Type B pancreatic cell (in vitro differentiated cells): Measurements from ENCODE around the gene R3HDML. TPM values are rescaled to one million over a fixed set of nuclear protein-coding genes. Genes with fewer than 3 reads are reported as not detected.
"Not testable (repeated sequence)": the region's sequence is repeated elsewhere in the genome, so short reads cannot be mapped to it uniquely, and the experiment has no call there.

ENCODE experiments used
- DNase-seq: peaks from one replicate; pipeline ENCODE4 v3.0.0; 2021; ENCODE audit warnings: mixed read lengths; ENCODE audit not compliant: unreplicated experiment; ENCODE audit errors: extremely low spot score
- H3K27ac Mint-ChIP-seq: 2 replicates; pipeline ENCODE4 v1.8.0; 2021; ENCODE audit warnings: mild to moderate bottlenecking, mixed read lengths
- H3K27me3 Mint-ChIP-seq: 2 replicates; pipeline ENCODE4 v1.8.0; 2021; ENCODE audit warnings: mixed read lengths
- H3K36me3 Mint-ChIP-seq: 2 replicates; pipeline ENCODE4 v1.8.0; 2021; ENCODE audit warnings: mixed read lengths
- H3K4me1 Mint-ChIP-seq: one replicate; pipeline ENCODE4 v1.8.0; 2021; ENCODE audit warnings: mixed read lengths; ENCODE audit not compliant: unreplicated experiment
- H3K4me3 Mint-ChIP-seq: 2 replicates; pipeline ENCODE4 v1.8.0; 2021; ENCODE audit warnings: mild to moderate bottlenecking, mixed read lengths
- H3K9me3 Mint-ChIP-seq: 2 replicates; pipeline ENCODE4 v1.8.0; 2021; ENCODE audit warnings: mixed read lengths
- total RNA-seq: library from RNA; stranded (reverse); gene quantifications from 2 replicates; pipeline ENCODE4 v1.2.1, GENCODE V29; 2021; ENCODE audit warnings: low replicate concordance
- TF ChIP-seq, protein P1 (sequence below): fragments of 200-600 bp; sonication (generic); conservative IDR thresholded peaks from 2 replicates; pipeline ENCODE4 v1.5.0; 2021; ENCODE audit warnings: antibody characterized with exemption, mild to moderate bottlenecking

R3HDML gene
- total RNA-seq, 1 donor from 2014 or later, result not detected

GRCh38 chr20:44324343-44324742, 12.5 kb upstream of the R3HDML start:
- TF ChIP-seq, protein P1, sequence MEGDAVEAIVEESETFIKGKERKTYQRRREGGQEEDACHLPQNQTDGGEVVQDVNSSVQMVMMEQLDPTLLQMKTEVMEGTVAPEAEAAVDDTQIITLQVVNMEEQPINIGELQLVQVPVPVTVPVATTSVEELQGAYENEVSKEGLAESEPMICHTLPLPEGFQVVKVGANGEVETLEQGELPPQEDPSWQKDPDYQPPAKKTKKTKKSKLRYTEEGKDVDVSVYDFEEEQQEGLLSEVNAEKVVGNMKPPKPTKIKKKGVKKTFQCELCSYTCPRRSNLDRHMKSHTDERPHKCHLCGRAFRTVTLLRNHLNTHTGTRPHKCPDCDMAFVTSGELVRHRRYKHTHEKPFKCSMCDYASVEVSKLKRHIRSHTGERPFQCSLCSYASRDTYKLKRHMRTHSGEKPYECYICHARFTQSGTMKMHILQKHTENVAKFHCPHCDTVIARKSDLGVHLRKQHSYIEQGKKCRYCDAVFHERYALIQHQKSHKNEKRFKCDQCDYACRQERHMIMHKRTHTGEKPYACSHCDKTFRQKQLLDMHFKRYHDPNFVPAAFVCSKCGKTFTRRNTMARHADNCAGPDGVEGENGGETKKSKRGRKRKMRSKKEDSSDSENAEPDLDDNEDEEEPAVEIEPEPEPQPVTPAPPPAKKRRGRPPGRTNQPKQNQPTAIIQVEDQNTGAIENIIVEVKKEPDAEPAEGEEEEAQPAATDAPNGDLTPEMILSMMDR, result no peak
- DNase-seq, result no peak
- H3K4me1 Mint-ChIP-seq, result peaks cover 5% of the 10 kb centered on the region
- no peaks in the 10 kb centered on the region for H3K36me3 Mint-ChIP-seq
- peaks cover 10% of the 10 kb centered on the region for H3K27me3 Mint-ChIP-seq
- H3K9me3 Mint-ChIP-seq, result no peaks in the 10 kb centered on the region
- no peak overlapping the region for H3K4me3 Mint-ChIP-seq
- H3K27ac Mint-ChIP-seq, result no peak overlapping the region

DNA sequence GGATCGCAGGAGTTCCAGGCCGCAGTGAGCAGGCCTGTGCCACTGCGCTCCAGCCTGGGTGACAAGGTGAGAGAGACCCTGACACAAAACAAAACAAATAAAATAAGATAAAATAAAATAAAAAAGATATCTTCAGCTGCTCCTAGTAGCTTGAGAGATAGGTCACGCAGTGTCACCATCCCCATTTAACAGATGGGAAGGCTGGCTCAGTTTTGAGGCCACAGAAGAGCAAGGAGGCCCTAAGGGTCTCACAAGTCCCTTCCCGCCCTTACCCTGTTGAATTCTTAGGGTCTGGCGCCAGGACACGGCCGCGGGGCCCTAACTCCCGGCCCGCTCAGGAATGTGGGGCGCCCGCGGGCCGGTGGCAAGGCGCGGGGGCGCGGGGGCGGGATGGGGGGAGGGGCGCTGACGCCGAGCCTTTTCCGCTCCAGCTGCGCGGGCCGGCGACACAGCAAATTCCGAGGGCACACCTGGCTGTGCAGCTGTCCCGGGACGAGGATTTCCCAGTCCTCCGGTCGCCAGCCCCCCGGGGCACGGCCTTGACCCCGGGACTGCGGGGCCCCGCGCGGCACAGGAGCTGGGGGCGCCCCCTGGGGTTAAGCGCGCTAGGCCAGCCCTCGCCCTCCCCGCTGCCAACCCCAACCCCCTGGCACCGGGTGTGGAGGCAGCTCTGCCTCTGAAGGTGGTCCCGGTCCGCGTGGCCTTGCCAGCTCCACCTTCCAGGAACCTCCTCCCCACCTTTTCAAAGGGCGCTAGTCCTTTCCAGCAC, 10.3 kb upstream of the R3HDML start:
- Mint-ChIP-seq H3K27me3 (peaks cover 16% of the 10 kb centered on the region), H3K9me3 (no peaks in the 10 kb centered on the region), H3K4me3 (no peak overlapping the region), H3K36me3 (no peaks in the 10 kb centered on the region), H3K4me1 (peaks cover 5% of the 10 kb centered on the region), H3K27ac (no peak overlapping the region)
- TF ChIP-seq, protein P1, result no peak
- no peak for DNase-seq

DNA sequence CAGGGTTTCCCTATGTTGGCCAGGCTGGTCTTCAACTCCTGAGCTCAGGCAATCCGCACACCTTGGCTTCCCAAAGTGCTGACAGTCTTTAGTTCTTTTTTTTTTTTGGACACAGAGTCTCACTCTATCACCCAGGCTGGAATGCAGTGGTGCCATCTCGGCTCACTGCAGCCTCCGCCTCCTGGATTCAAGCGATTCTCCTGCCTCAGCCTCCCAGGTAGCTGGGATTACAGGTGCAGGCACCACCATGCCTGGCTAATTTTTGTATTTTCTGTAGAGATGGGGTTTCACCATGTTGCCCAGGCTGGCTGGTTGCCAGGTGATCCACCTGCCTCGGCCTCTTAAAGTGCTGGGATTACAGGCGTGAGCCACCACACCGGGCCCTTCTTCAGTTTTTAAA, 9.1 kb upstream of the R3HDML start:
- H3K4me3 Mint-ChIP-seq, DNase-seq, H3K4me1 Mint-ChIP-seq, H3K27ac Mint-ChIP-seq, H3K9me3 Mint-ChIP-seq, H3K36me3 Mint-ChIP-seq: not testable (repeated sequence)
- peaks cover 16% of the 10 kb centered on the region for H3K27me3 Mint-ChIP-seq

- DNase-seq, result no peak
- Mint-ChIP-seq H3K9me3 (no peaks in the 10 kb centered on the region), H3K27ac (no peak overlapping the region), H3K4me1 (peaks cover 5% of the 10 kb centered on the region), H3K36me3 (no peaks in the 10 kb centered on the region), H3K4me3 (no peak overlapping the region), H3K27me3 (peaks cover 19% of the 10 kb centered on the region)
- TF ChIP-seq, protein P1, result no peak
These were observed 8.4 kb upstream of the R3HDML start for GRCh38 chr20:44328428-44328827.

GRCh38 chr20:44331201-44331600, 5.6 kb upstream of the R3HDML start:
- H3K27me3 Mint-ChIP-seq, result peaks cover 35% of the 10 kb centered on the region
- no peak for DNase-seq
- H3K9me3 Mint-ChIP-seq, result no peaks in the 10 kb centered on the region
- no peak overlapping the region for H3K4me3 Mint-ChIP-seq
- H3K4me1 Mint-ChIP-seq, result peaks cover under 1% of the 10 kb centered on the region
- no peaks in the 10 kb centered on the region for H3K36me3 Mint-ChIP-seq
- no peak overlapping the region for H3K27ac Mint-ChIP-seq
- TF ChIP-seq, protein P1, result no peak

DNA sequence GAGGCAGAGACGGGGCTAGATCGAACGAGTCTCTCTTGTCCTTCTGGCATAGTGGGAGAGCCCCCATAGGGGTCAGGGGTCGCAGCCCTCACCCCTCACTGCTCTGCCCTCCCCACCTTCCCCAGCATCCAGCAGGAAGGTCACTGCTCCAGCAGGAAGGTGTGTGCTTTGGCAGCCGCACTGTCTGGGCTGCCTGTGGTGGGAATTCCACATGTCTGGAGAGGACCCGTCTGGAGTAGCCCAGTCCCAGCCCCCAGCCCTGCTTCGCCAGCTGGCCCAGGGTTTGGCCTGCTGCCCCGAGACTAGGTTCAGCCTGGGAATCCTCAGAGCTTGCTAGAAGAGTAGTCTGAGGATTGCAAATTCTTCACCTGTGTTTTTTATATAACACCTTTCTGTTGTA, 2.5 kb upstream of the R3HDML start:
- no peak for DNase-seq
- peaks cover 29% of the 10 kb centered on the region for H3K27me3 Mint-ChIP-seq

More for the DNA sequence above, 2.5 kb upstream of the R3HDML start:
- Mint-ChIP-seq H3K4me1 (peaks cover 4% of the 10 kb centered on the region), H3K36me3 (no peaks in the 10 kb centered on the region), H3K9me3 (no peaks in the 10 kb centered on the region), H3K27ac (no peak overlapping the region), H3K4me3 (no peak overlapping the region)
- TF ChIP-seq, protein P1, result no peak
